Panc1 (cell line): Measurements from ENCODE around the gene TSPAN4. TPM values are rescaled to one million over a fixed set of nuclear protein-coding genes. Genes with fewer than 3 reads are reported as not detected.

Source experiments
- ATAC-seq: fragments of 200-7000 bp; cut with Tn5 transposase; 2 replicates; pipeline ENCODE4 v1.9.1; 2020; ENCODE audit warnings: mild to moderate bottlenecking, moderate library complexity
- BruUV-seq: library from RNA; stranded (reverse); fragments of 400-500 nt; replicated peaks from 2 replicates; lab custom pipeline; 2021; lab: Mats Ljungman, UMichigan
- CTCF ChIA-PET: fragments of 300-600 bp; sonication (Branson Sonifier 250); formaldehyde crosslinking; loops from one replicate; lab custom pipeline; 2022; ENCODE audit warnings: antibody characterized with exemption; lab: Charles Lee
- POLR2A ChIA-PET: fragments of 300-600 bp; sonication (Branson Sonifier 250); formaldehyde crosslinking; loops from one replicate; lab custom pipeline; 2022; ENCODE audit warnings: antibody characterized with exemption; lab: Charles Lee
- DNase-seq: peaks from one replicate; pipeline ENCODE4 v3.0.0-alpha.2; 2010; ENCODE audit warnings: low read depth, low spot score
- H3K27ac ChIP-seq: 2 replicates; pipeline ENCODE4 v1.5.1; 2011; ENCODE audit warnings: mild to moderate bottlenecking, low read length, inconsistent platforms
- H3K27me3 ChIP-seq: fragments of 200-500 bp; sonication (Bioruptor generic); 2 replicates; pipeline ENCODE4 v1.6.0; 2014; ENCODE audit warnings: low read length, inconsistent platforms; ENCODE audit not compliant: control insufficient read depth, insufficient read depth
- H3K36me3 ChIP-seq: fragments of 200-500 bp; sonication (Bioruptor generic); 2 replicates; pipeline ENCODE4 v1.5.1; 2014; ENCODE audit warnings: inconsistent platforms, mild to moderate bottlenecking, low read length, moderate library complexity; ENCODE audit not compliant: control insufficient read depth, insufficient read depth
- H3K4me1 ChIP-seq: 2 replicates; pipeline ENCODE4 v1.5.1; 2011; ENCODE audit warnings: inconsistent platforms, mild to moderate bottlenecking, low read length, moderate library complexity; ENCODE audit not compliant: control insufficient read depth, insufficient read depth
- H3K4me3 ChIP-seq, 2 experiments: 2 replicates each; pipeline ENCODE4 v1.5.1; 2011 to 2012; ENCODE audit warnings: low read depth in 2 of 2, low read length in 2 of 2, mild to moderate bottlenecking in 2 of 2, inconsistent platforms in 1 of 2, moderate library complexity in 1 of 2
- H3K9me3 ChIP-seq: fragments of 200-500 bp; sonication (Bioruptor generic); 2 replicates; pipeline ENCODE4 v1.5.1; 2014; ENCODE audit warnings: low read depth, mild to moderate bottlenecking, inconsistent platforms, low read length, moderate library complexity; ENCODE audit not compliant: control insufficient read depth, insufficient read depth
- POLR2AphosphoS5 ChIP-seq: IDR thresholded peaks from 2 replicates; pipeline ENCODE4 v1.6.1; 2012; ENCODE audit warnings: mild to moderate bottlenecking, low read depth, low read length, moderate library complexity
- SIN3A ChIP-seq: IDR thresholded peaks from 2 replicates; pipeline ENCODE4 v1.6.1; 2012; ENCODE audit warnings: low read depth, mild to moderate bottlenecking, low read length, moderate library complexity, borderline replicate concordance; ENCODE audit not compliant: insufficient read depth
- TCF7L2 ChIP-seq: IDR thresholded peaks from 2 replicates; pipeline ENCODE4 v1.6.1; 2011; ENCODE audit warnings: mild to moderate bottlenecking, low read depth, low read length, inconsistent platforms
- in situ Hi-C: cut with HindIII; loops from 2 replicates; pipeline ENCODE4 v1.10.0; 2016; ENCODE audit warnings: low sequenced_read_pairs, low pct_unique_long_range_greater_than_20kb
- intact Hi-C: fragments of 100-400 bp; cut with micrococcal nuclease; formaldehyde crosslinking; loops from one replicate; pipeline ENCODE4 v1.10.0; 2022; ENCODE audit not compliant: unreplicated experiment
- total RNA-seq: library from RNA; stranded (reverse); gene quantifications from one replicate; pipeline ENCODE4 v1.2.1, GENCODE V29; 2021; ENCODE audit not compliant: unreplicated experiment
- TF ChIP-seq, protein P1 (sequence below), 2 experiments: IDR thresholded peaks; 2 replicates each; pipeline ENCODE4 v1.6.1; 2011 to 2012; ENCODE audit warnings: low read depth in 2 of 2, control low read depth in 1 of 2, low read length in 1 of 2, mild to moderate bottlenecking in 1 of 2, moderate library complexity in 1 of 2; ENCODE audit not compliant: insufficient read depth in 1 of 2
- TF ChIP-seq, protein P2 (sequence below): fragments of 450-650 bp; IDR thresholded peaks from 2 replicates; pipeline ENCODE4 v1.5.1; 2017; ENCODE audit warnings: mild to moderate bottlenecking

TSPAN4 gene
- total RNA-seq, 1 experiment from 2014 or later = 187 TPM

- peak overlapping the region; percentile 92 for H3K27ac ChIP-seq
- H3K36me3 ChIP-seq = no peaks in the 10 kb centered on the region
- DNase-seq = no peak
- BruUV-seq = no TSS peak
- H3K4me3 ChIP-seq = peak overlapping the region; percentile 78 to 82
- CTCF ChIA-PET = interaction anchor here (0.8 kb wide), 1 partner anchor 9 kb away, joined by 4 read pairs; no protein-coding TSS in a partner anchor
- intact Hi-C loops = no loop called here
- ATAC-seq = peak; percentile 56
- in situ Hi-C loops = no loop called here
- TF ChIP-seq, protein P1, sequence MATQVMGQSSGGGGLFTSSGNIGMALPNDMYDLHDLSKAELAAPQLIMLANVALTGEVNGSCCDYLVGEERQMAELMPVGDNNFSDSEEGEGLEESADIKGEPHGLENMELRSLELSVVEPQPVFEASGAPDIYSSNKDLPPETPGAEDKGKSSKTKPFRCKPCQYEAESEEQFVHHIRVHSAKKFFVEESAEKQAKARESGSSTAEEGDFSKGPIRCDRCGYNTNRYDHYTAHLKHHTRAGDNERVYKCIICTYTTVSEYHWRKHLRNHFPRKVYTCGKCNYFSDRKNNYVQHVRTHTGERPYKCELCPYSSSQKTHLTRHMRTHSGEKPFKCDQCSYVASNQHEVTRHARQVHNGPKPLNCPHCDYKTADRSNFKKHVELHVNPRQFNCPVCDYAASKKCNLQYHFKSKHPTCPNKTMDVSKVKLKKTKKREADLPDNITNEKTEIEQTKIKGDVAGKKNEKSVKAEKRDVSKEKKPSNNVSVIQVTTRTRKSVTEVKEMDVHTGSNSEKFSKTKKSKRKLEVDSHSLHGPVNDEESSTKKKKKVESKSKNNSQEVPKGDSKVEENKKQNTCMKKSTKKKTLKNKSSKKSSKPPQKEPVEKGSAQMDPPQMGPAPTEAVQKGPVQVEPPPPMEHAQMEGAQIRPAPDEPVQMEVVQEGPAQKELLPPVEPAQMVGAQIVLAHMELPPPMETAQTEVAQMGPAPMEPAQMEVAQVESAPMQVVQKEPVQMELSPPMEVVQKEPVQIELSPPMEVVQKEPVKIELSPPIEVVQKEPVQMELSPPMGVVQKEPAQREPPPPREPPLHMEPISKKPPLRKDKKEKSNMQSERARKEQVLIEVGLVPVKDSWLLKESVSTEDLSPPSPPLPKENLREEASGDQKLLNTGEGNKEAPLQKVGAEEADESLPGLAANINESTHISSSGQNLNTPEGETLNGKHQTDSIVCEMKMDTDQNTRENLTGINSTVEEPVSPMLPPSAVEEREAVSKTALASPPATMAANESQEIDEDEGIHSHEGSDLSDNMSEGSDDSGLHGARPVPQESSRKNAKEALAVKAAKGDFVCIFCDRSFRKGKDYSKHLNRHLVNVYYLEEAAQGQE (IDR thresholded peaks at IDR 0.05; ENCODE audit: insufficient read depth in 1 of 2, low read depth in 2 of 2, low read length in 1 of 2) = no peak
- TF ChIP-seq TCF7L2 (no peak), SIN3A (peak; percentile 84), POLR2AphosphoS5 (peak; percentile 51; the same call in 1 of the 2 replicates)
- TF ChIP-seq, protein P2, sequence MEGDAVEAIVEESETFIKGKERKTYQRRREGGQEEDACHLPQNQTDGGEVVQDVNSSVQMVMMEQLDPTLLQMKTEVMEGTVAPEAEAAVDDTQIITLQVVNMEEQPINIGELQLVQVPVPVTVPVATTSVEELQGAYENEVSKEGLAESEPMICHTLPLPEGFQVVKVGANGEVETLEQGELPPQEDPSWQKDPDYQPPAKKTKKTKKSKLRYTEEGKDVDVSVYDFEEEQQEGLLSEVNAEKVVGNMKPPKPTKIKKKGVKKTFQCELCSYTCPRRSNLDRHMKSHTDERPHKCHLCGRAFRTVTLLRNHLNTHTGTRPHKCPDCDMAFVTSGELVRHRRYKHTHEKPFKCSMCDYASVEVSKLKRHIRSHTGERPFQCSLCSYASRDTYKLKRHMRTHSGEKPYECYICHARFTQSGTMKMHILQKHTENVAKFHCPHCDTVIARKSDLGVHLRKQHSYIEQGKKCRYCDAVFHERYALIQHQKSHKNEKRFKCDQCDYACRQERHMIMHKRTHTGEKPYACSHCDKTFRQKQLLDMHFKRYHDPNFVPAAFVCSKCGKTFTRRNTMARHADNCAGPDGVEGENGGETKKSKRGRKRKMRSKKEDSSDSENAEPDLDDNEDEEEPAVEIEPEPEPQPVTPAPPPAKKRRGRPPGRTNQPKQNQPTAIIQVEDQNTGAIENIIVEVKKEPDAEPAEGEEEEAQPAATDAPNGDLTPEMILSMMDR = no peak
- no peaks in the 10 kb centered on the region for H3K9me3 ChIP-seq
- POLR2A ChIA-PET = interaction anchor here (0.7 to 2.5 kb wide), 3 partner anchors 11 to 134 kb away, joined by 3 to 8 read pairs (median 4); no protein-coding TSS in a partner anchor
- H3K27me3 ChIP-seq = no peaks in the 10 kb centered on the region
- H3K4me1 ChIP-seq = peaks cover 57% of the 10 kb centered on the region
Observed at GRCh38 chr11:830295-831117, 12.1 kb upstream of the TSPAN4 start.

DNA sequence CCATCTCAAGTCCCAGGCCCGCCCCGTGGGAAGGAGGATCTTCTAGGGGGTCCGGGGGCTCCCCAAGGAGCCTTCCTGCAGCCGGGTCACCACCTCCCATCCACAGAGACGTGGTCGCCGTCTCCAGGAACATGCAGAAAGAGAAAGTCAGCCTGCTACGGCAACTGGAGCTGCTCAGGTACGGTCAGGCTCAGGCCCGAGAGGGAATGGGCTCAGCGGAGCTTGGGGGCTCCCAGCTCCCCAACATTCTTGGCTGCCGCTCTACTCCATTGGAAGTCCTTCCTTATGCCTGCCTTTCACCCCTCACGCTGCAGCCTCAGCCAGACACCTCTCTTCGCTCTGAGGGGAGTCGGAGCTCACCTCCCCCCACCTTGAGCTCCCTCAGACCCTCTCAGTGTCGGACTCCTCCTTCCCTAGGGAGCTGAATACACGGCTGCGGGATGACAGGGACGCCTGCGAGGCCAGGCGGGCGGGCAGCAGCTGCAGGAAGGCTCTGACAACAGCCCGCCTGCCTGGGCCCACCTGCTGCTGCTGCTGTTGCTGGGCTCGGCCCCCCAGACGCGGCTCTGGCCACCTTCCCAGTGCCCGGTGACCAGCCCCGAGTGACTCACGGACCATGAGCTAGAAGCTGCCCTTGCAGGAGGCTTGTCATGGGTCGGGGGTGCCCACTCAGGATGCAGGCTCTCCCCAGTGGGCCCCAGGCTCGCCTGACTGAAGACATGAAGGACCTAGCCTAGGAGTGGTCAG lies 11.4 kb upstream of the TSPAN4 start:
- H3K4me1 ChIP-seq = peaks cover 55% of the 10 kb centered on the region
- TSS peak; percentile 33 for BruUV-seq
- H3K4me3 ChIP-seq = peak overlapping the region; percentile 78 to 82
- POLR2A ChIA-PET = interaction anchor here (0.7 to 2.5 kb wide), 3 partner anchors 12 to 135 kb away, joined by 3 to 8 read pairs (median 4); no protein-coding TSS in a partner anchor
- no peaks in the 10 kb centered on the region for H3K27me3 ChIP-seq
- TF ChIP-seq, protein P2 = no peak
- TF ChIP-seq SIN3A = no peak
- no peak; the same call in 1 of the 2 replicates for TF ChIP-seq TCF7L2
- 0 out of 2 replicates have a peak, but pooled peaks have one; percentile 10 for TF ChIP-seq POLR2AphosphoS5
- TF ChIP-seq, protein P1 (IDR thresholded peaks at IDR 0.05; ENCODE audit: insufficient read depth in 1 of 2, low read depth in 2 of 2, low read length in 1 of 2) = no peak
- no peaks in the 10 kb centered on the region for H3K9me3 ChIP-seq
- in situ Hi-C loops = no loop called here
- ATAC-seq = no peak
- peaks cover 2% of the 10 kb centered on the region; the same call in 1 of the 2 replicates for H3K36me3 ChIP-seq
- CTCF ChIA-PET = interaction anchor here (0.6 kb wide), 1 partner anchor 325 kb away, joined by 14 read pairs; no protein-coding TSS in a partner anchor
- DNase-seq = no peak
- H3K27ac ChIP-seq = peak overlapping the region; percentile 79
- intact Hi-C loops = no loop called here
